ENCODE results near the gene TGFA.

TGFA gene

DNA sequence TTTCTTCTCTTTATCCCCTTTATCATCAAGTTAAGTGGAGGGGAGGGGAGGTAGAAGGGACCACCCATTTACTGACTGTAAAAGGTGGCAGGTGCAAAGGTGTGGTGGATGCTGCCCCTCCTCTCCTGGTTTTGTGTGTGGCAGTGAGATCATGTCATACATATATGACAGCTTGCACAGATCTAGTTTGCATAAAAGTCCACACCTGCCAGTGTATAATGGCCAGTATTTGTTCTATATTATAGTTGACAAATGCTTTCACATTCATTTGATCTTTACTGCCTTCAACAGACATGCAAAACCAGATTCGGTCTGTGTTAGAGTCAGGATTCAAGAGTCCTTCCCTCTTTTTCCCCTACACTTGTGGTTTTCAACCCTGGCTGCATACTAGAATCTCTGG is 55.1 kb downstream of the TGFA start:
- no peak overlapping the region for H3K4me3 ChIP-seq (ENCODE audit: low read depth, low read length)
- TF ChIP-seq, protein P1, sequence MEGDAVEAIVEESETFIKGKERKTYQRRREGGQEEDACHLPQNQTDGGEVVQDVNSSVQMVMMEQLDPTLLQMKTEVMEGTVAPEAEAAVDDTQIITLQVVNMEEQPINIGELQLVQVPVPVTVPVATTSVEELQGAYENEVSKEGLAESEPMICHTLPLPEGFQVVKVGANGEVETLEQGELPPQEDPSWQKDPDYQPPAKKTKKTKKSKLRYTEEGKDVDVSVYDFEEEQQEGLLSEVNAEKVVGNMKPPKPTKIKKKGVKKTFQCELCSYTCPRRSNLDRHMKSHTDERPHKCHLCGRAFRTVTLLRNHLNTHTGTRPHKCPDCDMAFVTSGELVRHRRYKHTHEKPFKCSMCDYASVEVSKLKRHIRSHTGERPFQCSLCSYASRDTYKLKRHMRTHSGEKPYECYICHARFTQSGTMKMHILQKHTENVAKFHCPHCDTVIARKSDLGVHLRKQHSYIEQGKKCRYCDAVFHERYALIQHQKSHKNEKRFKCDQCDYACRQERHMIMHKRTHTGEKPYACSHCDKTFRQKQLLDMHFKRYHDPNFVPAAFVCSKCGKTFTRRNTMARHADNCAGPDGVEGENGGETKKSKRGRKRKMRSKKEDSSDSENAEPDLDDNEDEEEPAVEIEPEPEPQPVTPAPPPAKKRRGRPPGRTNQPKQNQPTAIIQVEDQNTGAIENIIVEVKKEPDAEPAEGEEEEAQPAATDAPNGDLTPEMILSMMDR (IDR thresholded peaks at IDR 0.05; ENCODE audit: low read depth, low read length), result no peak

DNA sequence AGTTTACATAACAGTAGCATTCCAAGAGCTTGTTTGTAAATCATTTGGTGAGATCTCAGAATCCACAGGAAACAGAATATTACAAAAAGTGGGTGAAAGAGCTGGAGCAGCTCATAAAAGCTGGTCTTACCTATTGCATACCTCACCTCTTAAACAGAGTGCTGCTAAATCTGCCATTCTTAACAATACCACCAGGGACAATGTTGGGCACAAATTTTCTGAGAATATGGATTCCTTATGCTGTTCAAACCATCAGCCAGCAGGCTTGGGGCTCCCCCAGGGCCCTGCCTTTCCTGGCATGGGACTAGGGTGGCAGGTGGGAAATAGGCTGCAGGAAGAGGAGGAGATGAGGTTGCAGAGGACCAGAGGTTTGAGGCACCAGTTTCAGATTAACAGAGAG is 55.6 kb downstream of the TGFA start:
- TF ChIP-seq, protein P1 (IDR thresholded peaks at IDR 0.05; ENCODE audit: low read depth, low read length), result no peak
- H3K4me3 ChIP-seq (ENCODE audit: low read depth, low read length), result no peak overlapping the region

DNA sequence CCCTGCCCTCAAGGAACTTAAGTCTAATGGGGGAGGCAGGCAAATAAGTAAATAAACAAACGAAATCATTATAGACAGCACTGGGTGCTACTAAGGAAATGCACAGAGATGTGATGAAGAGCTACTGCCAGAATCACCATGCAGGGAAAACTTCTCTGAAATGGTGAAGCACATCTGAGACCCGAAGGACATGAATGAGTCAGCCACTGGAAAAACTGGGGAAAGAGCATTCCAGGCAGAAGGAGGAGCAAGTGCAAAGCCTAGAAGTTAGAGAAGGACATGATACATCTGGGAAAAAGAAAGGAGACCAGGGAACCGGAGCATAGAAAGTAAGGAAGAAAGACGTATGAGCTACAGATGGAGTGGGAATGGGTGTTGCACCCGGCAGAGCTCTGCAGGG is 56.8 kb downstream of the TGFA start:
- TF ChIP-seq, protein P1 (IDR thresholded peaks at IDR 0.05; ENCODE audit: low read depth, low read length), result no peak
- no peak overlapping the region for H3K4me3 ChIP-seq (ENCODE audit: low read depth, low read length)

GRCh38 chr2:70494293-70494886 is 59.2 kb downstream of the TGFA start:
- H3K4me3 ChIP-seq (ENCODE audit: low read depth, low read length), result no peak overlapping the region
- TF ChIP-seq, protein P1 (IDR thresholded peaks at IDR 0.05; ENCODE audit: low read depth, low read length), result no peak

- TF ChIP-seq, protein P1 (IDR thresholded peaks at IDR 0.05; ENCODE audit: low read depth, low read length), result no peak
- no peak overlapping the region for H3K4me3 ChIP-seq (ENCODE audit: low read depth, low read length)
Observed at GRCh38 chr2:70490381-70490780, 63.2 kb downstream of the TGFA start.

DNA sequence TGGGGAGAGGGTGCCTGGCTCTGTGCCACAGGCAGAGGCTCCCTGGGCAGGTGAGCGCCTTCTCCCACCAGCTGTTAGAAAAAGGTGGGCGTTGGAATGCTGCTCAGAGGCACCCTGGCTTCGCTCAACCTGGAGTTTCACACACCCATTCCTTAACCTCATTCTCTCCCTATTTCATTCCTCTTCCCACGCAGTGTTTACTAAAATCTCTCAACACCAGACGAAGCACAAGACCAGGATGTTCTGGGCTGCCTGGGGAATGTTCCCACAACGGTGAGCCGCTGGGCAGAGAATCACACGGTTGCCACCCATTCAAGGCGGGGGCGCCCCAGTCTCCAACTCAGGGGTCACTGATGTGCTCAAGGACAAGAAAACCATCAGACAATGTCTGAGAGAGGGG is 64.5 kb downstream of the TGFA start:
- no peak overlapping the region for H3K4me3 ChIP-seq (ENCODE audit: low read depth, low read length)
- TF ChIP-seq, protein P1 (IDR thresholded peaks at IDR 0.05; ENCODE audit: low read depth, low read length), result no peak

DNA sequence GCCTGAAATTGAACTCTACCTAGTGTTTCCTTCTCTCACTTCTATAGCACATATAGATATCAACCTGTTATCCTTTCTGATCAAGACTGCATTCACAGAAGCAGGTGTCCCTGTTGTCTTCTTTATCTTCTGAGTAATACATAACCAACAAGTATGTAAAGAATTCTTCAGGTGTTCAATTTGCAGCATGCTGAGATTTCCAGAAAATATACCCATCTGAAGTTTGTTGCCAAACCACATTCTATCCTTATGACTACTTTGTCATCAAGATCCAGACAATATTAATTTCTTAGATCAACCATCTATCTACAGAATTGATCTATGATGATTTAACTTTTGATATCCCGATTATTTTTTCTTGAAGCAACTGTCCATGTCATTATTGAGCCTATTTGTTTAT is 69.5 kb downstream of the TGFA start:
- TF ChIP-seq, protein P1 (IDR thresholded peaks at IDR 0.05; ENCODE audit: low read depth, low read length), result no peak
- no peak overlapping the region for H3K4me3 ChIP-seq (ENCODE audit: low read depth, low read length)
